A549 (cell line): ENCODE data around the gene ATP6V0C.

Source experiments
- CTCF ChIP-seq: fragments of >200 bp; sonication (Bioruptor Twin); formaldehyde crosslinking; IDR thresholded peaks from 3 replicates; pipeline ENCODE4 v1.5.1; 2016
- KDM5A ChIP-seq: fragments of 200-600 bp; sonication (generic); IDR thresholded peaks from 2 replicates; pipeline ENCODE4 v1.6.1; 2016; ENCODE audit warnings: antibody characterized with exemption, mild to moderate bottlenecking
- RFX5 ChIP-seq: fragments of 450-650 bp; IDR thresholded peaks from 2 replicates; pipeline ENCODE4 v1.7.1; 2014; ENCODE audit warnings: antibody characterized with exemption, mild to moderate bottlenecking, moderate library complexity

- TF ChIP-seq RFX5 (no peak), CTCF (no peak), KDM5A (no peak)
Measured at GRCh38 chr16:2527784-2528100, 14.0 kb downstream of the ATP6V0C start.
